Esophagus muscularis mucosa (tissue), 4 donors: ENCODE results near the gene TXNDC5. TPM values are rescaled to one million over a fixed set of nuclear protein-coding genes. Genes with fewer than 3 reads are reported as not detected.

ENCODE experiments used
- DNase-seq: peaks from one replicate; pipeline ENCODE4 v3.0.0-alpha.2; 2017; ENCODE audit errors: extremely low spot score
- H3K27ac ChIP-seq, 4 donors: fragments of 200-600 bp; sonication (generic); replicated peaks in 1 of 4; 1 replicate in 3 of 4; 2 replicates in 1 of 4; pipeline ENCODE4 v1.5.1; 2016 to 2019; ENCODE audit warnings: mild to moderate bottlenecking in 1 of 4
- H3K27me3 ChIP-seq, 4 donors: fragments of 200-600 bp; sonication (generic); one replicate each; pipeline versions ENCODE4 v1.5.1 to v1.6.0; 2016 to 2019
- H3K36me3 ChIP-seq, 4 donors: fragments of 200-600 bp; sonication (generic); one replicate each; pipeline ENCODE4 v1.5.1; 2016 to 2019
- H3K4me1 ChIP-seq, 4 donors: fragments of 200-600 bp; sonication (generic); one replicate each; pipeline ENCODE4 v1.5.1; 2016 to 2019
- H3K4me3 ChIP-seq, 4 donors: fragments of 200-600 bp; sonication (generic); 1 replicate in 2 of 4; 2 replicates in 2 of 4; pipeline ENCODE4 v1.5.1; 2016 to 2019; ENCODE audit warnings: mild to moderate bottlenecking in 4 of 4, moderate library complexity in 1 of 4
- H3K9me3 ChIP-seq, 4 donors: fragments of 200-600 bp; sonication (generic); 1 replicate in 3 of 4; 2 replicates in 1 of 4; pipeline ENCODE4 v1.5.1; 2016 to 2019
- CTCF ChIP-seq, 3 experiments: fragments of 200-600 bp in 2 of 3; fragments of 450-650 bp in 1 of 3; sonication (generic) in 2 of 3; IDR thresholded peaks; one replicate each; pipeline ENCODE4 v1.5.1; 2017 to 2019; ENCODE audit warnings: antibody characterized with exemption in 3 of 3, mild to moderate bottlenecking in 2 of 3, moderate library complexity in 1 of 3
- EP300 ChIP-seq: sonication (generic); formaldehyde crosslinking; IDR thresholded peaks from one replicate; pipeline ENCODE4 v1.6.1; 2017; ENCODE audit warnings: antibody characterized with exemption
- POLR2A ChIP-seq: fragments of 450-650 bp; IDR thresholded peaks from one replicate; pipeline ENCODE4 v1.6.1; 2017; ENCODE audit warnings: antibody characterized with exemption, moderate library complexity, mild to moderate bottlenecking, low read depth
- POLR2AphosphoS5 ChIP-seq, 2 donors: sonication (generic); formaldehyde crosslinking; IDR thresholded peaks; one replicate each; pipeline ENCODE4 v1.6.1; 2017; ENCODE audit warnings: antibody characterized with exemption in 2 of 2
- WGBS: methylation state at CpG from one replicate; pipeline ENCODE4 v1.1.5; 2018; 5-methylcytosine and 5-hydroxymethylcytosine counted together
- intact Hi-C: fragments of 100-400 bp; cut with DNase I; formaldehyde crosslinking; loops from one replicate; pipeline ENCODE4 v1.15.1; 2023
- total RNA-seq, 4 donors: library from RNA; depleted of rRNA; stranded (reverse); fragments of >200 nt; gene quantifications; one replicate each; pipeline versions ENCODE4 v1.1.0 to v1.2.1, GENCODE V29; 2016

Gene TXNDC5
- total RNA-seq, 4 donors from 2014 or later, result 61.5 to 116 (median 99.0) TPM

- TF ChIP-seq POLR2A (no peak), EP300 (no peak), POLR2AphosphoS5 (IDR thresholded peaks at IDR 0.05) (no peak), CTCF (IDR thresholded peaks at IDR 0.05) (no peak)
- Histone ChIP-seq H3K36me3 (no peaks in the 10 kb centered on the region), H3K9me3 (no peaks in the 10 kb centered on the region), H3K27ac (no peak overlapping the region), H3K4me3 (no peak overlapping the region), H3K4me1 (no peaks in the 10 kb centered on the region), H3K27me3 (no peaks in the 10 kb centered on the region)
- 73% methylated on average over 4 of the region's 4 CpGs for WGBS
- DNase-seq, result no peak
- intact Hi-C loops, result no loop called here
Observed at GRCh38 chr6:7938562-7939183, 28.1 kb upstream of the TXNDC5 start.

DNA sequence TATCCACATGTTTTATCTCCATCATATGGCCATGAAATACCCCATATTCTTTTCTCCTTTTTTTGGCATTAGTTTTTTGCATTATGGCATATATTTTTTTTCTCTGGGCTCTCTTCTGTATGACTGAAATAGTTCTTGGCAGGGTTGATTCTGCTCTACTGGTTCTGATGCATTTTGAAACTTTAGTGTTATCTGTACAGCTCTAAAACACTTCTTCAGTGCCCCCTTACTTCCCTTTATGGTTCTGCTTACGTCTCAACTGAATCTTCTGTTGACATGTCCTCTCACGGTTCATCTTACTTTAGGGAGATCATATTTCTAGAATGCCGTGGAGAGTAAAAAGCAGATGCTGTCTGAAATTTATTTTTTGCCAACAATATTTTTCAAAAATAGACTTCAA, 23.2 kb upstream of the TXNDC5 start:
- no peaks in the 10 kb centered on the region for H3K27me3 ChIP-seq
- 39% methylated on average over 3 of the region's 3 CpGs for WGBS
- no peak overlapping the region for H3K27ac ChIP-seq
- H3K36me3 ChIP-seq, result no peaks in the 10 kb centered on the region
- no peaks in the 10 kb centered on the region for H3K4me1 ChIP-seq
- H3K9me3 ChIP-seq, result no peaks in the 10 kb centered on the region
- intact Hi-C loops, result no loop called here
- no peak for DNase-seq
- H3K4me3 ChIP-seq, result no peak overlapping the region
- TF ChIP-seq EP300 (no peak), POLR2AphosphoS5 (IDR thresholded peaks at IDR 0.05) (no peak), POLR2A (no peak), CTCF (IDR thresholded peaks at IDR 0.05) (no peak)

- Histone ChIP-seq H3K27me3 (no peaks in the 10 kb centered on the region), H3K4me1 (no peaks in the 10 kb centered on the region), H3K4me3 (no peak overlapping the region), H3K9me3 (no peaks in the 10 kb centered on the region), H3K27ac (no peak overlapping the region), H3K36me3 (no peaks in the 10 kb centered on the region)
- DNase-seq, result peak; percentile 84
- intact Hi-C loops, result no loop called here
- TF ChIP-seq EP300 (no peak), POLR2AphosphoS5 (IDR thresholded peaks at IDR 0.05) (no peak), CTCF (IDR thresholded peaks at IDR 0.05) (no peak), POLR2A (no peak)
- 84% methylated on average over 2 of the region's 2 CpGs for WGBS
Observed at GRCh38 chr6:7932625-7933024, 22.0 kb upstream of the TXNDC5 start.

DNA sequence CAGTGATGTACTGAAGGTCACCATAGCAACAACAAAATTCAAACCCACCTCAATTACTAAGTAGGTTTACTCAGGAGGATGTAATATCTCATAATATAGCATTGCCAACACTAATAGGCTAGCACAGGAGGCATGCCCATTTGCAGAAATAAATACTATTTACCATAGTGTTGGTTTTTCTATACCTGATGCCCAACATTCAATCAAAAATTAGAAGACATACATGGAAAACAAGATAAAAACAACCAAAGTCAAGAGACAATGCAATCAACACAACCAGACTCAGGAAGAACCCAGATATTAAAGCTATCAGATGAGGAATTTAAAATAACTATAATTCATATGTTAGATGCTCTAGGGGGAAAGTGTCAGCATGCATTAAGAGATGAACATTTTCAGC, 14.3 kb upstream of the TXNDC5 start:
- H3K4me3 ChIP-seq, result no peak overlapping the region
- no peak overlapping the region for H3K27ac ChIP-seq
- peaks cover 0 to 10% (median 8%) of the 10 kb centered on the region in 4 donors for H3K9me3 ChIP-seq
- intact Hi-C loops, result no loop called here
- TF ChIP-seq POLR2AphosphoS5 (IDR thresholded peaks at IDR 0.05) (no peak), EP300 (no peak), POLR2A (no peak), CTCF (IDR thresholded peaks at IDR 0.05) (no peak)
- H3K27me3 ChIP-seq, result peaks cover 0 to 2% (median 0%) of the 10 kb centered on the region in 4 donors
- DNase-seq, result no peak
- no peaks in the 10 kb centered on the region for H3K36me3 ChIP-seq
- peaks cover 0 to 3% (median 0%) of the 10 kb centered on the region in 4 donors for H3K4me1 ChIP-seq

DNA sequence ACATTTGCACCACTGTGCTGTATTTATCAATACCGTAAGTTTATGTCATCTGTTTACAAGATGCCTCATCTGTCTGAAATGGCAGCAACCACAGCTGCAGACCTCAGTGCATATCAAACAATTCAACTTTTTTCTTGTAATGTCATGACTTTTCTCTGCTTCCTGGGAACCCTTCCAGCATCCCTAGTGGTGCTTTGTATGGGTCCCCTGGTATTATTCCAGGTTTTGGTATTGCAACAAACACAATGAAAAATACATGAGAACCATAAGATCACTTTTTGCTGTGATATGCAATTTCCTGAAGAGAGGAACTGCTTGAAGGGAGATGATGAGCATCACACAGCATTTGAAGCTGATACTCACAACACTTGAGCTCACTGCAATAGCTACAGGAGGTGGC, 12.0 kb upstream of the TXNDC5 start:
- H3K4me3 ChIP-seq, result no peak overlapping the region
- H3K27me3 ChIP-seq, result peaks cover 0 to 5% (median 0%) of the 10 kb centered on the region in 4 donors
- WGBS, result 64% methylated on average over 1 of the region's 1 CpG
- H3K4me1 ChIP-seq, result peaks cover 0 to 3% (median 0%) of the 10 kb centered on the region in 4 donors
- no peak overlapping the region for H3K27ac ChIP-seq
- H3K9me3 ChIP-seq, result peaks cover 0 to 10% (median 8%) of the 10 kb centered on the region in 4 donors
- DNase-seq, result no peak
- no peaks in the 10 kb centered on the region for H3K36me3 ChIP-seq
- TF ChIP-seq POLR2AphosphoS5 (IDR thresholded peaks at IDR 0.05) (no peak), POLR2A (no peak), CTCF (IDR thresholded peaks at IDR 0.05) (no peak), EP300 (no peak)
- intact Hi-C loops, result no loop called here
